Activated CD4-positive, alpha-beta T cell treated with anti-CD3 and anti-CD28 coated beads, Interleukin-2, amount 50 U/mL, for 1 hour (primary cell): ENCODE data around the gene ITPKB.
A peak's percentile ranks its signal among the peaks of the same experiment; 100 is the strongest.

Source experiments
- DNase-seq: peaks from one replicate; pipeline ENCODE4 v3.0.0-alpha.2; 2020

Gene ITPKB

GRCh38 chr1:226682871-226683814 is 55.9 kb downstream of the ITPKB start:
- DNase-seq = peak; percentile 32

DNA sequence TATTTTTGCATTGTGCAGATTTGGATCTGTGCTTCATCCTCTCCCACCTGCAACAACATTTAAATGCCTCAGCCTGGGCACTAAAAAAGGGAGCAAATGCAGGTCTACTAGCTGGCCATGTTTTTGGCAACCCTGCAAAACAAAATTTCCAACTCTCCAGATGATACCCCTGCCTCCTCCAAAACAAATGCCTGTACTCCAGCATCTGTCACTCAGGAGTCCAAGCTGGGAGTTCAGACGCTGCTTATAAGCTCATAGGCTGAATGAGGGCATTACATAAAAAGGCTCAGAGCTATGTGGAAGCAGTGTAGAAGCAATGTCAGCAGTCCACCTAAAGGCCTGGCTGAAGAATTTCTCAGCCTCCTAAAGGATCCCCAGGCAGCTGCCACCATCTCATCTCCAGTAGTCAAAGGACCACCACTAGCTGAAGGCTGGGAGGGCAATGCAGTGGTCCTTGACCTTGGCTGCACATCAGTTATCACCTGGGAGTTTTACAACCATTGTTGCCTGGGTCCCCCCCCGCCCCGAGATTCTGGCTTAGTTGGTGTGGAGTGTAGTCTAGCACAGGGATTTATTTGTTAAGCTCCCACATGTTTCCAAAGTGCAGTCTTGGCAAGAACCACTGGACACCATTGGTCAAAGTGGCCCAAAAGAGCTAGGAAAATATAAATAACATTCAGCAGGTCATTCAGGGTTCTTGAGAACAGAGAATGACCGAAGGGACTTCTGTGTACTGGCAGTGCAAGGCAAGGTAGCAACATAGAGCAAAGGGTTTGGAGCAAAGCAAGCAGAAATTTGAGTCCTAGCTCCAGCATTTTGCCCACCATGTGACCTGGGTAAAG is 57.2 kb downstream of the ITPKB start:
- DNase-seq = no peak

DNA sequence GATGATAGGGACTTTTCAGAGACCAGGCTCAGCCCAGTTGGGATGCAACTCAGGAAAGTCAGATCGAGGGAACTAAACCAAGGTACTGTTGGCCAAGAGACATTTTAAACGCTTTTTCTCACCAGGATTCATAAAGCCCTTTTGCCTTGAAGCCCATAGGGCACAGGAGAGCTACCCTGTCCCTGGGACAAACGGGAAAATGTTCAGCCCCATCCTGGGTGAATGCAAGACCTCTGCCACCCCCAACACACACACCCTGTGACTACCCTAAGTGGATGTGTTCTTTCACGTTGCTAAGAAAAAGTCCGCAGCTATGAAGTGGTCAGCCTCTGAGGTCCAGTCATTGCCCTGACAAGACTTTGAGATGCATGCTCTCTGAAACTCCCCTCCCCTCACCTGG is 58.4 kb downstream of the ITPKB start:
- DNase-seq = no peak

GRCh38 chr1:226679853-226680516 is 59.1 kb downstream of the ITPKB start:
- peak; percentile 81 for DNase-seq

DNA sequence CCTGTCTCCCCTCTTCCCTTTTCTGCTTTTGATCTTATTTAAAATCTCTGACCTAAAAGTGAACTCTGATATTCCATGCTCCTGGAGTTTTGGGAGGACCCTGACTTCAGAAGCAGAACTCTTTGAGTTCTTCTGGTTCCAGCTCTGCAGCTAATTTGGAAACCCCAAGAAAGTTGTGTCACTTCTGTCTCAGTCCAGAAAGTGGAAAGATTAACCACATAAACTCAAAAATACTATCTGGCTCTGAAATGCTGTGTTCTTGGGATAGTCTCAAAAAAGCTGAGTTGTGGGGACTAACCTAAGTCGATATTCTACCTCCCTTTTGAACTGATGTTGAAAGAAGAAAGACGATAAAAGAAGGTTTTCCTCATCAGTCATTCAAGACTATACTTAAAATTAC is 59.8 kb downstream of the ITPKB start:
- no peak for DNase-seq

- no peak for DNase-seq
Observed at GRCh38 chr1:226678701-226679100, 60.4 kb downstream of the ITPKB start.

- no peak for DNase-seq
Observed at GRCh38 chr1:226678251-226678650, 60.8 kb downstream of the ITPKB start.

- DNase-seq = peak; percentile 74
Observed at GRCh38 chr1:226677027-226678020, 61.8 kb downstream of the ITPKB start.

GRCh38 chr1:226676381-226676780 is 62.7 kb downstream of the ITPKB start:
- no peak for DNase-seq

GRCh38 chr1:226675715-226676357 is 63.2 kb downstream of the ITPKB start:
- peak; percentile 24 for DNase-seq

GRCh38 chr1:226674892-226675714 is 64.0 kb downstream of the ITPKB start:
- DNase-seq = peak; percentile 74

- no peak for DNase-seq
Observed at GRCh38 chr1:226672339-226672762, 66.7 kb downstream of the ITPKB start.

DNA sequence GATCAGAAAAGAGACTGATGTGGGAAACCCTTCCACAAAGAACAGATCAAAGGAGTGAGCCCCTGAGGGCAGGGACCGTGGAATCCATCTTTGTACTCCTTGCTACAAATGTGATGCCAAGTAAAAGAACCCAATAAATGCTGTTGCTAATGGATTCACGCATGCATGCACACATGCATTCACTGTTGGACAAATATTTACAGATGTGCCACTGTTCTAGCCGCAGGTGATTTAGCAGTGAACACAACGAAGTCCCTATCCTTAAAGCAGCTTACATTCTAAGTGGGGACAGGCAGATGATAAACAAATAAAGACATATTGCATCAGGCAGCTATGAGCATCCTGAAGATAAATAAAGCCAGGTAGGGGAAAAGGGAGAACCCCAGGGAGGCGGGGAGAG is 67.8 kb downstream of the ITPKB start:
- no peak for DNase-seq

- DNase-seq = no peak
Observed at GRCh38 chr1:226670073-226670472, 69.0 kb downstream of the ITPKB start.

DNA sequence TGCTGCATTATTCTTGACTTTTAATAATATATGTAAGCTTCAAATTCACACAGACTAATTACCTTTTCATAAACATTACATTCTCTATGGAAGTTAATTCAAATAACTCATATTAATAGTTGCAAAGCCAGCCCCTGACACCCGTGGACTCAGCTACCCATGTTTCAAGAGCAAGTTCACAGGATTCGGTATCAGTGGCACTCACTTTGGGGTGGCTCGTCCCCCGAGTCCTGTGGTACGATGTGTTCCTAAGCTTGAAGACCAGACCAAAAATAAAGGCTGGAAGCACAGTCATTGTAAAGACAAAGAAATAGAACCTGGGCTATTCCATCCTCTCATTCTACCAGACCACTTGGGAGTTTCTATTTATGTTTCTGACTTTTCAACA is 70.9 kb downstream of the ITPKB start:
- no peak for DNase-seq

GRCh38 chr1:226666692-226667091 is 72.4 kb downstream of the ITPKB start:
- DNase-seq = no peak

GRCh38 chr1:226666164-226666506 is 72.9 kb downstream of the ITPKB start:
- DNase-seq = no peak

DNA sequence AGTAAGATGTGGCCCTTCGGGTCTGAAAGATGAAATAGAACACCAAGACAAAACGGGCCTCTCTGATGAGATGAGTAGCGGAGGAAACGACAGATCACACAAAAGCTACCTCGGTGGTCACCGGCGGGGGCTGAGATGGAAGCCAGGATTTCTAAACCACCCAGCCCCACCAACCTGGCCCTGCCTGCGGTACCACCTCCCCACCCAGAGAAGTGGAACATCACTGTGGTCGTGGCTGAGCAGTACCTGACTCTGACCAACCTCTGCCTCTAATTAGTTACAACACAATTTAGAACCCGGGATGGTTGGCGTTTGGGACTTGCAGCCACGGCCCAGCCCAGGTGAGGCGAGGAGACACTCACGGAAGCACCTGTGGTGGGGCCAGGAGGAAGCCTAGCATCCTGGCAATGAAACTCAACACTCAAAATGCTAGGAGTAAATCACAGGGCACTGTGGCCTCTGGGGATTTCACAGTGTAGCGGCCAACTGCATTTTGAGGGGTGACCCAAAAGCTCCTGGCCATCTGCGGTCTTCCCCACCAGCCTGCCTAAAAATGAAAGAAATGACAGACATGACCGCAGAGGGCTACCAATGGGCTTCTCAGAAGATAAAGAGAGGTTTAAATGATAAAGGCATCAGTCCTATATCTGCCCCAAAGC is 73.4 kb downstream of the ITPKB start:
- no peak for DNase-seq

DNA sequence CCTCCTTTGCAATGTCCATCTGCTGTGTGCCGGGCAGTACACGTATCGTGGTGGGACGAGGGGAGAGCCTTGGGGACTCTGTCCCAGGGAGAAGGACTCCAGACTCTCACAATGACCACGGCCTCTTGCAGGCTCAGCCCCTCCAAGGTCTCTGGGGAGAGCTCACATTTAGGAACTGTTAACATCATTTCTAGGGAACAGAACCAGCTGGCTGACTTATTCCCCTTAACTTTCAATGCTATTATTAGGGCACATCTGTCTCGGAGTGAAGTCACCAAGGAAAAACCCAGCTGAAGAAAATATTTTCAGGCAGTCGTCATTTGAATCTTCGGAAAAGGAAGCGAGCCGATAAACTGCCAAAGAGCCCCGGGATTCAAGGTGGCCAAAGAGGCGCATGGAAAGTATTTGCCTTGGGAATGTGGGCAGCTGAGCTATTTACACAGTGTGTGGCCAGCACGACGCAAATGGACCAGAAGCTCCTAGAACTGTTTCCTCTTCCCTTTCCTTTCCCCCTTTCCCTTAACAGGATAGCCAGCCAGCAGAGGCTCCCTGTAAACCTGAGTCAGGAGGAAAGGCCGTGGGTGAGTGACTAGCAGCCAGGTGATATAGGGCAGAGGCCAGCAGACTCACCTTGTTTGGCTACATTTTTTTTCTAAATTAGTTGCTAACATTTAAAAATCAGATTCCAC is 74.5 kb downstream of the ITPKB start:
- no peak for DNase-seq

DNA sequence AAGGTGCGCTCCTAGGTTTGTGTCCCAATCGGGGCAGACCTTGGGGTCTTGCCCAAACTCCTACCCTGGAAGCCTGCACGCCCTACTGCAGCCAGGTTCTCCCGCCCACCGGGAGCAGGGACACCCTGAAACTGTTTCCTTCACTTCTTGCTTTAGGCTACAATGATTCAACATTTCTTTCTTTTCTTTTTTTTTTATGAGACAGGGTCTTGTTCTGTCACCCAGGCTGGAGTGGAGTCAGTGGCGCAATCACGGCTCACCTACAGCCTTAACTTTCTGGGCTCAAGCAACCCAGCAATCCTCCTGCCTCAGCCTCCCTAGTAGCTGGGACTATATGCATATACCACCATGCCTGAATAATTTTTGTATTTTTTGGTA is 75.8 kb downstream of the ITPKB start:
- DNase-seq = no peak
